ENCODE data around the gene NDC1.

DNA sequence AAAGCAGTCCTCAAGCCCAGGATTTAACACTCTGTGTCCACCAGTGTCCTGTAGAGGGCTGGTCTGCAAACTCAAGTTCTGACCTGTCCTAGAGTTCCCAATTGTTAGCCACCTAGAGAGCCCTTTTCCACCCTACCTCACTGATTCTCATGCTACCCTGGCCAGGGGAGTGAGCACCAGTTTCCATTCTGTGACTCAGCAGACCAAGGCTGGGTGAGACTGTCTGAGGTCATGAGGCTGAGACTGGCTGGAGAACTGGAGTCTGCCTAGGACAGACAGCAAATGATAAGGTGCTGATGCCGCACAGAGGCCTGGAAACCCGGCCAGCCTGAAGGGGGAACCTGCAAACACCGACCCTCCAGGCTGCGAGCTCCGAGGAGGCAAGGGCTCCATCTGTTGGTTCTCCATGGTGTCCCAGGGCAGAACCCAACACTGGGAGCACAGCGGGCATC lies 112.8 kb downstream of the NDC1 start:
- TF ChIP-seq, protein P1, sequence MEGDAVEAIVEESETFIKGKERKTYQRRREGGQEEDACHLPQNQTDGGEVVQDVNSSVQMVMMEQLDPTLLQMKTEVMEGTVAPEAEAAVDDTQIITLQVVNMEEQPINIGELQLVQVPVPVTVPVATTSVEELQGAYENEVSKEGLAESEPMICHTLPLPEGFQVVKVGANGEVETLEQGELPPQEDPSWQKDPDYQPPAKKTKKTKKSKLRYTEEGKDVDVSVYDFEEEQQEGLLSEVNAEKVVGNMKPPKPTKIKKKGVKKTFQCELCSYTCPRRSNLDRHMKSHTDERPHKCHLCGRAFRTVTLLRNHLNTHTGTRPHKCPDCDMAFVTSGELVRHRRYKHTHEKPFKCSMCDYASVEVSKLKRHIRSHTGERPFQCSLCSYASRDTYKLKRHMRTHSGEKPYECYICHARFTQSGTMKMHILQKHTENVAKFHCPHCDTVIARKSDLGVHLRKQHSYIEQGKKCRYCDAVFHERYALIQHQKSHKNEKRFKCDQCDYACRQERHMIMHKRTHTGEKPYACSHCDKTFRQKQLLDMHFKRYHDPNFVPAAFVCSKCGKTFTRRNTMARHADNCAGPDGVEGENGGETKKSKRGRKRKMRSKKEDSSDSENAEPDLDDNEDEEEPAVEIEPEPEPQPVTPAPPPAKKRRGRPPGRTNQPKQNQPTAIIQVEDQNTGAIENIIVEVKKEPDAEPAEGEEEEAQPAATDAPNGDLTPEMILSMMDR (IDR thresholded peaks at IDR 0.05; ENCODE audit: borderline replicate concordance, extremely low read depth, low read length, poor library complexity, severe bottlenecking), result no peak
- no peak for TF ChIP-seq EZH2 (IDR thresholded peaks at IDR 0.05; ENCODE audit: borderline replicate concordance, low read depth, low read length, severe bottlenecking)

All from DND-41 (cell line).